ENCODE data around the gene NXPE1. TPM values are rescaled to one million over a fixed set of nuclear protein-coding genes. Genes with fewer than 3 reads are reported as not detected.
"Not testable (repeated sequence)": the region's sequence is repeated elsewhere in the genome, so short reads cannot be mapped to it uniquely, and the experiment has no call there.

Gene NXPE1
- total and polyA plus RNA-seq, 9 of the 15 experiments (the other 6 are each of a cell fraction or from before 2014, with no cell fraction given), result not detected

- Histone ChIP-seq H3K9me3 (replicated peaks; ENCODE audit: control insufficient read depth, insufficient read depth, low read depth, low read length) (peaks cover 7% of the 10 kb centered on the region), H2AFZ (ENCODE audit: low read depth, low read length) (no peak overlapping the region), H4K20me1 (replicated peaks; ENCODE audit: control insufficient read depth, insufficient read depth, low read length) (no peaks in the 10 kb centered on the region), H3K4me1 (replicated peaks in 1 of 2; ENCODE audit: control insufficient read depth in 2 of 2, insufficient read depth in 2 of 2, low read length in 2 of 2) (no peaks in the 10 kb centered on the region), H3K27ac (ENCODE audit: extremely low read depth, low read depth, low read length) (no peak overlapping the region), H3K9me1 (ENCODE audit: control insufficient read depth, insufficient read depth, low read length) (no peaks in the 10 kb centered on the region), H3K36me3 (ENCODE audit: control insufficient read depth, insufficient read depth, low read length) (no peaks in the 10 kb centered on the region), H3K27me3 (ENCODE audit: control insufficient read depth in 2 of 2, insufficient read depth in 2 of 2, low read length in 2 of 2) (no peaks in the 10 kb centered on the region), H3K79me2 (ENCODE audit: control insufficient read depth, insufficient read depth, low read length) (no peaks in the 10 kb centered on the region), H3K4me2 (ENCODE audit: insufficient read depth, low read length) (no peak overlapping the region), H3K9ac (ENCODE audit: insufficient read depth in 1 of 2, low read depth in 2 of 2, low read length in 2 of 2) (no peak overlapping the region), H3K4me3 (no peak overlapping the region)
- WGBS (ENCODE audit: insufficient coverage, low coverage, missing lambda C conversion rate), result 0% methylated on average over 11 of the region's 11 CpGs
- BruUV-seq (replicated peaks), result no TSS peak
- POLR2A ChIA-PET, result no interaction called here
- FAIRE-seq, result no peak
- in situ Hi-C loops (cut with MboI) (no loop called here), intact Hi-C loops (cut with micrococcal nuclease) (no loop called here)
- CTCF ChIA-PET (ENCODE audit: low intra/inter-chr PET ratio), result no interaction called here
- DNase-seq (ENCODE audit: extremely low read depth in 1 of 4, low spot score in 3 of 4), result no peak
- no peak for ATAC-seq
- no peak for TF ChIP-seq MCM5 (IDR thresholded peaks at IDR 0.05; ENCODE audit: low read depth)
- TF ChIP-seq CREM (IDR thresholded peaks at IDR 0.05; ENCODE audit: low read depth), result no peak
- TF ChIP-seq RFX1 (IDR thresholded peaks at IDR 0.05), result peak; percentile 48
Observed at GRCh38 chr11:114607753-114608459, 48.2 kb upstream of the NXPE1 start.

GRCh38 chr11:114606802-114607075, 47.1 kb upstream of the NXPE1 start:
- POLR2A ChIA-PET; H3K9me3 ChIP-seq (replicated peaks; ENCODE audit: control insufficient read depth, insufficient read depth, low read depth, low read length); in situ Hi-C loops (cut with MboI); intact Hi-C loops (cut with micrococcal nuclease); H3K27ac ChIP-seq (ENCODE audit: extremely low read depth, low read depth, low read length); H3K36me3 ChIP-seq (ENCODE audit: control insufficient read depth, insufficient read depth, low read length); H3K4me3 ChIP-seq; H4K20me1 ChIP-seq (replicated peaks; ENCODE audit: control insufficient read depth, insufficient read depth, low read length); H3K4me2 ChIP-seq (ENCODE audit: insufficient read depth, low read length); H2AFZ ChIP-seq (ENCODE audit: low read depth, low read length); CTCF ChIA-PET (ENCODE audit: low intra/inter-chr PET ratio); H3K79me2 ChIP-seq (ENCODE audit: control insufficient read depth, insufficient read depth, low read length); H3K4me1 ChIP-seq (replicated peaks in 1 of 2; ENCODE audit: control insufficient read depth in 2 of 2, insufficient read depth in 2 of 2, low read length in 2 of 2); ATAC-seq; H3K27me3 ChIP-seq (ENCODE audit: control insufficient read depth in 2 of 2, insufficient read depth in 2 of 2, low read length in 2 of 2); BruUV-seq (replicated peaks); FAIRE-seq; H3K9me1 ChIP-seq (ENCODE audit: control insufficient read depth, insufficient read depth, low read length); H3K9ac ChIP-seq (ENCODE audit: insufficient read depth in 1 of 2, low read depth in 2 of 2, low read length in 2 of 2); DNase-seq (ENCODE audit: extremely low read depth in 1 of 4, low spot score in 3 of 4): not testable (repeated sequence)
- 0 out of 2 replicates have a peak, but pooled peaks have one; percentile 7 for TF ChIP-seq HMBOX1 (IDR thresholded peaks at IDR 0.05)
- 3% methylated on average over 5 of the region's 5 CpGs for WGBS (ENCODE audit: insufficient coverage, low coverage, missing lambda C conversion rate)

Measured in K562 (cell line).